Measurements from ENCODE around the gene CBLC.

The CBLC gene, protein sequence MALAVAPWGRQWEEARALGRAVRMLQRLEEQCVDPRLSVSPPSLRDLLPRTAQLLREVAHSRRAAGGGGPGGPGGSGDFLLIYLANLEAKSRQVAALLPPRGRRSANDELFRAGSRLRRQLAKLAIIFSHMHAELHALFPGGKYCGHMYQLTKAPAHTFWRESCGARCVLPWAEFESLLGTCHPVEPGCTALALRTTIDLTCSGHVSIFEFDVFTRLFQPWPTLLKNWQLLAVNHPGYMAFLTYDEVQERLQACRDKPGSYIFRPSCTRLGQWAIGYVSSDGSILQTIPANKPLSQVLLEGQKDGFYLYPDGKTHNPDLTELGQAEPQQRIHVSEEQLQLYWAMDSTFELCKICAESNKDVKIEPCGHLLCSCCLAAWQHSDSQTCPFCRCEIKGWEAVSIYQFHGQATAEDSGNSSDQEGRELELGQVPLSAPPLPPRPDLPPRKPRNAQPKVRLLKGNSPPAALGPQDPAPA

GRCh38 chr19:44777715-44778347, at the start of gene CBLC:
Gene CBLC (plus strand): TSS chr19:44777890. CDS start chr19:44777932, 42 bp downstream.
- DNase-seq (ENCODE audit: low read depth): no peak

GRCh38 chr19:44728178-44728577, 49.5 kb upstream of the CBLC start:
- DNase-seq (ENCODE audit: low read depth): no peak

GRCh38 chr19:44729516-44730033, 48.1 kb upstream of the CBLC start:
- DNase-seq (ENCODE audit: low read depth): no peak

GRCh38 chr19:44731081-44731480, 46.6 kb upstream of the CBLC start:
- DNase-seq (ENCODE audit: low read depth): no peak

DNA sequence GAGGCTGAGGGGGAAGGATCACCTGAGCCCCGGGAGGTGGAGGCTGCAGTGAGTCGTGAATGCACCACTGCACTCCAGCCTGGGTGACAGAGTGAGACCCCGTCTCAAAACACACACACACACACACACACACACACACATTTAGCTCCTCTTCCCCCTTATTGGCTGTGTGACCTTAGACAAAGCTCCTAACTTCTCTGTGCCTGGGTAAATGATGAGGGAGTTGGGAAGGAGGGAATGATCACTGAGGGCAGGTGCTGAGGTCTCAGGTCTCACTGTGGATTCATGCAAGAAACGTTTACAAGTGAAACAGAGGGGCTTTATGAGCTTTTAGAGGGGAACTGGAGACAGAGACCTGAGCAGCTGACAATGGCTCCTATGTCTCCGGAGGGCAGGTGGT, 46.1 kb upstream of the CBLC start:
- DNase-seq (ENCODE audit: low read depth): no peak

- no peak for DNase-seq (ENCODE audit: low read depth)
Measured at GRCh38 chr19:44732235-44733014, 45.3 kb upstream of the CBLC start.

- no peak for DNase-seq (ENCODE audit: low read depth)
Measured at GRCh38 chr19:44734357-44734756, 43.3 kb upstream of the CBLC start.

DNA sequence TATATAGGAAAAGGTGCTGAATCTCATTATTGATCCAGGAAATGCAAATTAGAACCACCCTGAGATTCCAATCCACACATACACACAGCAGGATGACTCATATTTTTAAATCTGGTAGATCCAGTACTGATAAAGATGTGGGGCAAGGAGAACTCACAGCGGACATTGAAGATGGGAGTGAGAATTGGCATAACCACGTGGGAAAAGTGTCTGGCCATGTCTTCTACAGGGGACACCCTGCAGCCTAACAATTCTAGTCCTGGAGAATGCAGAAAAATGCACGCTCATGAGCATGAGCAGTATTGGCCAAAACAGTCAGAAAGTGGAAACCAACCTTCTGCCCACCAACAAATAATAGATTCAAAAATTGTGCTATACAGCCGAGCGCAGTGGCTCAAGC, 42.7 kb upstream of the CBLC start:
- DNase-seq (ENCODE audit: low read depth): no peak

GRCh38 chr19:44737238-44738071, 40.2 kb upstream of the CBLC start:
- no peak for DNase-seq (ENCODE audit: low read depth)

GRCh38 chr19:44738136-44738535, 39.6 kb upstream of the CBLC start:
- DNase-seq (ENCODE audit: low read depth): no peak

DNA sequence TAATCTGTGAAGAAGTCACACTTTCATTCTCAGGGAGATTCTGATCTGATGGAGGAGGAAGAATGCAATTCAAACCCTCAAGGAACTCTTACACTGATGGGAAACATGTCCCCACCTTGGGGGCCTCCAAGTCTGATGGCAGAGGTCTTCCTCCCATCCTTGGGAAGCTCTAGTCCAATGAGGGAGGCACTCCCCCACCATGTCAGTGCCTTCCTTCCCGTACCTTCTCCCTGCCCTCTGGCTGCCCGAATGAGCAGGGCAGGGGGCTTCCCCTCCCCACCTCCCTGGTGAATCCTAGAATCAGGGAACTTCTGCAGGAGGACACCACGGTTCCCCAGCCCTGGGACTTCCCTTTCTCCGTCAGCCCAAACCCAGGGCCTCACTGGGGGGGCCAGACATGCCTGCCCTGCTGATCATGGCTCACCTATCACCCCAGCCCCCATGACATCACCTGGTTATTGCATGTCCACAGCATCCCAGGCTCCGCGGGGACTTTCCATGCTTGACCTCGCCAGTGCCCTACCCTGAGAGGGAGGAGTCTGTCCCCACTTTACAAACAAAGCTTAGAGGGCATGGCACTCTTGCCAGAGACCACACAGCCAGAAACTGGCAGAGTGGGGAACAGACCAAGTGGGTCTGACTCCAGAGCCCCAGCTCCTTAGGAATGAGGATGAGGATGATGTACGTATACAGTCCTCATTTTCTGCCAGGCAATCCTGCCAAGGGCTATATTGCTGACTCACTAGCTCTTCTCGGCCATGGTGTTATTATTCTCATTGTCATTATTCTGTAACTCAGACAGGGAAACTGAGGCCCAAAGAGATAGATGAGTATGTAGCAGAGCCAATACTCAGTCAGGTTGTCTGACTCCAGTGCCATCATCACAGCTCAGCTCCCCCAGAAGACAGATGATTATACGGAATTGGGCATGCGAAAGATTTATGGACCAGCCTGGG, 38.8 kb upstream of the CBLC start:
- no peak for DNase-seq (ENCODE audit: low read depth)

- DNase-seq (ENCODE audit: low read depth): no peak
Measured at GRCh38 chr19:44740351-44740824, 37.3 kb upstream of the CBLC start.

GRCh38 chr19:44741258-44741731, 36.4 kb upstream of the CBLC start:
- no peak for DNase-seq (ENCODE audit: low read depth)

- DNase-seq (ENCODE audit: low read depth): no peak
Measured at GRCh38 chr19:44741841-44742329, 35.8 kb upstream of the CBLC start.

- no peak for DNase-seq (ENCODE audit: low read depth)
Measured at GRCh38 chr19:44742330-44743061, 35.2 kb upstream of the CBLC start.

- DNase-seq (ENCODE audit: low read depth): no peak
Measured at GRCh38 chr19:44744871-44745332, 32.8 kb upstream of the CBLC start.

DNA sequence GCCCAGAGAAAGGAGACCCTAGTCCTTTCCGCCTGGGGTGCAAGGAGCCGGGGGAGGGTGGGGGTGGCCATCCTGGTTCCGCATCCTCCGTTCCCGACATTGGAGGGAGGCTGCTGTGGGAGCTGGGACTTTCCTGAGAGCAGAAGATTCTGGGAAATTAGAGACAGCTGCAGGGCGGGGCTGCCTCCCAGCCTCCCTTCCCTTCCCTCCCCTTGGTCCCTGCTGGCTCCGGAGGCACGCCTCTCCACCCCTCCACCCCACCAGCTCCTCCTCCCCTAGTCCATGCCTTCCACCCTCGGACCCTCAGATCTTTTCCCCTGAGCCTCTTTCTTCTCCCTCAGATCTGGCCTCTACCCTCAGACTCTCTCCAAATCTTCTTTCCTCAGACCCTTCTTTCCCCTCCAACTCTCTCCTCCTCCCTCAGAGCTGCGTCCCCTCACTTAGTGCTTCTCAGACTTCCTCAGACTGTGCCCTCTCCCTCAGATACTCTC, 32.3 kb upstream of the CBLC start:
- DNase-seq (ENCODE audit: low read depth): no peak

DNA sequence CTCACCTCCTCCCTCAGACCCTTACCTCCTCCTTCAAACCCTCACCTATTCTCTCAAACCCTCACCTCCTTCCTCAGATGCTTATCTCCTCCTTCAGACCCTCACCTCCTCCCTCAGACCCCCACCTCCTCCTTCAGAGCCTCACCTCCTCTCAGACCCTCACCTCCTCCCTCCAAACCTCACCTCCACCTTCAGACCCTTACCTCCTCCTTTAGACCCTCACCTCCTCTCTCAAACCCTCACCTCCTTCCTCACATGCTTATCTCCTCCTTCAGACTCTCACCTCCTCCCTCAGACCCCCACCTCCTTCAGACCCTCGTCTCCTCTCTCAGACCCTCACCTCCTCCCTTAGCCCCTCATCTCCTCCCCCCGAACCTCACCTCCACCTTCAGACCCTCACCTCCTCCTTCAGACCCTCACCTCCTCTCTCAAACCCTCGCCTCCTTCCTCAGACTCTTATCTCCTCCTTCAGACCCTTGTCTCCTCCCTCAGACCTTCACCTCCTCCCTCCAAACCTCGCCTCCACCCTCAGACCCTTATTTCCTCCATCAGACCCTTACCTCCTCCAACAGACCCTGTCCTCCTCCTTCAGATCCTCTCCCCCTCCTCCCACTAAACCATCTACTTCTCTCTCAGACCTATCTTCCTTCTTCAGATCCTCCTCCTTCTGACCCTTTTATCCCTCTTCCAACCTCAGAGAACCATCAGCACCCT, 31.6 kb upstream of the CBLC start:
- DNase-seq (ENCODE audit: low read depth): no peak
